OCI-M2 (cell line): ENCODE results near the gene DBN1.

Experiments
- DNase-seq: peaks from one replicate; lab custom pipeline; 2025; ENCODE audit not compliant: unreplicated experiment; lab: John Stamatoyannopoulos, UW

Gene DBN1

DNA sequence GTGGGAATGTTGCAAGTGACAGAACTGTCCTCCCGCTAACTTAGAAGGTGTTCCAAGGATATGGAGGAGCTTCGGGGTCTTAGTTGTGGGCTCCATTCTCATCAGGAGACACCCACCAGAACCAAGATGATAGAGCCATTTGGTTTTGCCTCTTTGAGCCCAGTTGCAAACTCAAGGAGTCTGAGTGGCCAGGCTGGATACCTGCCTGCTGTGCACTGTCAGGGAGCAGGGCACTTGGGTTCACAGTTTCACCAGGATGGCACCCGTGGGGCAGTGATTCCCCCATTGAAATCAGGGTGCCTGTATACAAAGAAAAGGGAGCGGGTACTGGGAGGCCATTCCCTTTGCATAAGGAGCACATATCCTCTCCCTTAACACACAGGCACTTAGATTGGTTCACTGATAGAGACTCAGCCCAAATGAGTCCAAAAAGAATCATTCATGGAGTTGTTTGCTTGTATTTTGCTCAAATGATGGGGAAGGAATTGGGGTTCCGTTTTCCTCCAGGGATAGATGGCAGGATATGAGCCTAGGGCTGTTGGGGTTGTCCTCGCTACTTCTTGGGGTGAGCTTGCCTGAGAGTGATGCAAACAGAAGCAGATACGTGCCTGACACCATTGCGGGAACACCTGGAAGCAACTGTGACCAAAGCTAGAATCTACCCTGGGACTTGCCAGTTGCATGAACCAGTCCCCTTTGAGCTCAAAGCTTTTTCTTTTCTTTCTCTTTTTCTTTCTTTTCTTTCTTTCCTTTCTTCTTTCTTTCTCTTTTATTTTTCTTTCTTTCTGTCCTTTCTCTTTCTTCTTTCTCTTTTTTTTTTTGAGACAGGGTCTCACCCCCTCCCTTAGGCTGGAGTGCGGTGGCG, 28.1 kb downstream of the DBN1 start:
- DNase-seq, result no peak

DNA sequence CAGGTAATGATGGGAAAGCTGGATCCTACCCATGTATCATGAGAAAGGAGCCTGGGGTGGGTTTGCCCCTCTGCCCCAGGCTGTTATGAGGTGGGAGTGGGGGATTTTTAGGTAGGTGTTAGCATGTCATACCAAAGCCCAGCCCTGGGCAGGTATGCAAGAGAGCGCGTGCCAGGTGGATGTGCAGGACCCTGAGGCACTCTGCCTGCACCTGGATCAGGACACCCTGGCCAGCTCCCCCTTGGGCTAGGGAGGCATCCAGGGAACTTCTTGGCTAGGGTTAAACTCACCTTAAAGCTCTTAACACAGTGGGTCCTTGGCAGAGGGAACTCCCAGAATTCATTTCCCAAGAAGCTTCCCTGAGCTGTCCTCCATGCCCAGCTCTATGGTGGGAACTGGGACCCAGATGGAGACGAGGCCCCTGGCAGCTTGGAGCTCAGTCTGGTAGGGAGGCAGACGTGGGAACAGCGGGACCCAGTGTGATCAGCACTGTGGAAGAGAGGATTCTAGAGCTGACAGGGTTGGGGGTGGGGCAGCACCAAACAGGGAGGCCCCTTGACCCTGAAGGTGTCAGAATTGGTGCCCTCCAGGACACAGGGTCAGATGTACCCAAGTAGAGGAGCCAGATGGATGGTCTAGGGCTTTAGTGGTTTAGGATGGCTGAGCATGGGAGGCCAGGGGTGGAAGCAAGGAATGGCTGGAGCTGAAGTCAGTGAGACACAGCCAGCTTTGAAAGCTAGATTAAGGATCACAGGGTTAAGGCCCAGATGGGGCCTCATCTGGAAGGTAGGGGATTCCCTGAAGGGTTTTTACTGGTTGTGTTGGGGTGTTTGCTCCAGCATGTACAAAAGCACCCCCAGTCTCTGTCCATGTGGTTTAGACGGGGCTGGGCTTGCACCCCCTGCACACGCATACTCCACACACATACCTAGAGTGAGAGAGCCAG, 29.1 kb downstream of the DBN1 start:
- no peak for DNase-seq

DNA sequence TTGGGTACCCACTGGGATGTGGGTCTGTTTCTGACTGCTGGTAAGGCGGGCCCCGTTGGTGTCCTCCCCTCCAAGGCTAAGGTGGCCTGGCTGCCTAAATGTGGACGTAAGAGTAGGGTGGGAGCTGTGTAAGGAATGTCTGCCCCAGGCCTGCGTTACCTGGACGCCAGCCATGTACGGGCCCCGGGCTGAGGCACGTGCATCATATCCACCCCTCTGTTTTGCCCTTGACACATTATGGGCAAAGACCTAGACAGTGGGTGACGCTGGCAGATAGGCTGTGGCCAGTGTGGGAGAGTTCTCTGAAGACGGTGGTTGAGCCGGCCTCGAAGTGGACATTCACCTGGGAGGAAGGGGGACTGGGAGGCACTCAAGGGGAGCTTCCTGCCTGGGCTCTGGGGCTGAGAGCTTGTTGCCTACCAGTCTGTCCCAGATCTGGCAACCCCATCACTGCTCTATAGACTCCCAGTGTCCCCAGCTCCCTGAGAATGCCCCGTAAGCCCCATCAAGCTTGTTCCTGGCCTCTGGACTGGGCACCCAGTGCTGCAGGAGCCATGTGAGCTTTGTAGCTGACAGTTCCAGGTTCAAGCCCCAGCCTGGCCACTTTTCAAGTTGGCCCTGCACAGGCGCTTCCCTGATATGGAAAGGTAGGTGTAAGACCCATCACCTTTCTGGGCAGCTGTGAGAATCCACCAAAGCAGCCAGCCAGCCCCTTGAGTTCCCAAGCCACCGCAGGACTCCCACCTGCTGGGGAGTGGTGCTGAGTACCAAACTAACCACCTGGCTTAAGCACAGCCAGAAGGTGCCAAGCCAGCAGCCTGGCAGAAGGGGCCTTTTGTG, 30.1 kb downstream of the DBN1 start:
- DNase-seq, result no peak

DNA sequence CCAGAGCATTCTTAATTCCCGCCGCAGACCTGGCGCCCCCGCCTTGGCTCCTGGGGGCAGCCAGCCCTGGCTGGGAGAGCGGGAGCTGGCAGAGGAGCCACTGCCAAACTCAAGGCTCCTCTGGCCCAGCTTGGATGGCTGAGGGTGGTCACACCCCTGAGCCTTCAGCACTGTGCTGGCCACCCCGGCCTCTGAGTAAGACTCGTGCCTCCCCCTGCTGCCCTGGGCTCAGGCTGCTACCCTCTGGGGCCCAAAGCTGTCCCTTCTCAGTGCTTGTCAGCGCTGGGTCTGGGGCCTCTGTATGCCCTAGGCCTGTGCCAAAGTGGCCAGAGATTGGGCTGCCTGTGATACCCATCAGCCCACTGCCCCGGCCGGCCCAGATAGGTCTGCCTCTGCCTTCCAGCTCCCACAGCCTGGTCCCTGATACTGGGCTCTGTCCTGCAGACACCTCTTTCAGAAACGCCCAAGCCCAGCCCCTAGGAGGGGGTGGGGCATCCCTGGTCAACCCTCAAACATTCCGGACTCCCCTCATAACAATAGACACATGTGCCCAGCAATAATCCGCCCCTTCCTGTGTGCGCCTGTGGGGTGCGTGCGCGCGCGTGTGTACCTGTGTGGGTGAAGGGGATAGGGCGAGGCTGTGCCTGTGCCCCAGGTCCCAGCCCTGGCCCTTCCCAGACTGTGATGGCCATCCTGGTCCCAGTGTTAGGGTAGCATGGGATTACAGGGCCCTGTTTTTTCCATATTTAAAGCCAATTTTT, 31.2 kb downstream of the DBN1 start:
- DNase-seq, result no peak

- DNase-seq, result no peak
Measured at GRCh38 chr5:177440990-177441780, 32.2 kb downstream of the DBN1 start.

DNA sequence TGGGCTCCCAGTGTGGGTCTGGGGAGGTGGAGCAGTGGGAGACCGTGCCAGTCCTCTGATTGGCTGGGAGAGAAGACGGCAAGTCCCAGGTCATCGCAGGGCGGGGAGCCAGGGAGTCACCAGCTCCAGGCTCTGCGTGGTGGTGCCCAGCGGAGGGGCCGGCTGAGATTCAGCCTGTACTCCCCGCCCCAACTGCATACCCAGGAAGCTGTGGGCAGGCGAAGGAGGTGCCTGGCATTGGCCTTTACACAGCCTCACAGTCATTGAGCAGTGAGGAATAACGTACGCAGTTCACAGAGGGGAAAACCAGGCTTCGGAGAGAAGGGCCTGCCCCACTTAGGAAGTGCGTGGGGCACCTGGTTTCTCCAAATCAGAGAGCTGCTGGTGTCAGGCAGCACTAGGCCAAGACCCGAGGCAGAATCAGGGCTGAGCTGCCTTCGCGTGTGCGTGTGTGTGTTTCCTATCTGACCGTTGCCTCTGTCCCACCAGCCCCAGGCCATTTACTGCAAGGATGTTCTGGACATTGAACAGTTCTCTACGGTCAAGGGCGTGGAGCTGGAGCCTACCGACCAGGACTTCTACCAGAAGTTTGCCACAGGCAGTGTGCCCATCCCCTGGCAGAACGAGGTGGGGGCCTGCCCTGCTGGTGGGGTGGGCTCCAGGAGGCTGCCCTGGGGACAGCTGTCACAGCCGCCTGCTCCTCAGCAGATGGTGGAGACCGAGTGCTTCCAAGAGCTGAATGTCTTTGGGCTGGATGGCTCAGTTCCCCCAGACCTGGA, 33.0 kb downstream of the DBN1 start:
- DNase-seq, result no peak

GRCh38 chr5:177439518-177440053, 33.8 kb downstream of the DBN1 start:
- no peak for DNase-seq

- no peak for DNase-seq
Measured at GRCh38 chr5:177438468-177438867, 35.0 kb downstream of the DBN1 start.

DNA sequence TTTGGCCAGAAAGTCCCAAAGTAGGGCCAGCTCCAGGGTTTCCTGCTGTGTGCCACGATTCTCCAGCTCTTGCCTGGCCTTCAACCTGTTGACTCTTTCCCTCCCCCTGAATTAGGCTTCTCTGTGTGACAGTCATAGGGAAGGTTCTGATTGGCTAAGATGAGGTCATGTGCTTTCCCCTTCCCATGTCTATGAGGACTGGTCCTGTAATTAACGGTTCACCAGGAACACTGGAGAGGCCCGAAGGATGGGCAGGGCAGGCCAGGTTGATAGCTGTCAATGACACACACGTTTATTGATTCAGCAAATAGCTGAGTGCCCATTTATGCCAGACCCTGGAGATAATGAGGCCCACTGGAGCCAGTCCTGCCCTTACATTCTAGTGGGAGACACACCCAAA, 35.8 kb downstream of the DBN1 start:
- no peak for DNase-seq

- DNase-seq, result no peak
Measured at GRCh38 chr5:177435847-177436536, 37.4 kb downstream of the DBN1 start.

DNA sequence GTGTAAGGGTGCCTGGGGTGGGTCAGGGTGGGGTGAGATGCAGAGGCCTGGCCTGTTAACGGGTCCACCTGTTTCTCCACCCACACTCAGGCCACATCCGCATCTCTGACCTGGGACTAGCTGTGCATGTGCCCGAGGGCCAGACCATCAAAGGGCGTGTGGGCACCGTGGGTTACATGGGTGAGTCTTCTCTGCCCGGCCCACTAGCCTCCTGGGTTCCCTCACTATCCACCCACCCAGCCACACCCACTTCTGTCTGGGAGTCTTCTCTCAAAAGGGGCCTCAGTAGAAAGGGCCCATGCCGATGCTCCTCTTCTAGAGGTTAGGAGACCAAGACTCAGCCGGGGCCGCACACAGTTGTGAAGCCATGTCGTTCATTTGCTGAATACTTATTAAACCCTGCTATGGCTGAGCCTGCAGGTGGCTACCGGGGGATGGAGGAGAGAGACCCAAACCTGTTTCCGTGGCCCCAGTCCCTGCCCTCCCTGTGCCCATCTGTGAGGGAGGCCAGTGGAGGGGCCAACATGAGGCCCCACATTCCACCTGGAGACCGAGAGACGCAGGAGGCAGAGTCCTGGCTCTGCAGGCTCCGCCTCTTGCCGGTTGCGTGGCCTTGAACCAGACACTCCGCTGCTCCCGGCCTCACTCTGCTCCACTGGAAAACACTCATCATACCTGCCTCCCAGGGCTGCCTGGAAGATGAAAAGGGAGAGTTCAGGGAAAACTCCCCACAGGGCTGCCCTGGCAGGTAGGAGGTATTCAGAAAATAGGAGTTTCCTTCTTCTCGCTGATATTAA, 38.3 kb downstream of the DBN1 start:
- DNase-seq, result no peak

DNA sequence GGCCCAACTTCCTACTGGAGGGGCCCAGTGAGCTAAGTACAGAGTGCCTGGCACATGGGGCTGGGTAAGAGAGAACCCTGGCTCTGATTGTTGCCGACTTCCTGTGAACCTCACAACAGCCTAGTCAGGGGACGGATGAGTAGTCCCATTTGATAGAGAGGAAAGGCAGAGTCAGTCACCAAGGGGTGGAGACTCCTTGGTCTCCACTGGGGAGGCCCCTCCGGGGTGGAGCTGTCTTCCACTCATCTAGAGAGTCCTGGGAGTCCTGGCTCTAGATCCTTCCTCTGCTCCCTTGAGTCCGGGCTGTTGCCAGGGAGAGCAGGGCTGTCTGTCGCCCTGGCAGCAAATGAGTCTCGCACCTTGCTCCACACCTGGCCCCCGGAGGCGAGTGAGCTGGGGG, 39.0 kb downstream of the DBN1 start:
- DNase-seq, result no peak

GRCh38 chr5:177433658-177434217, 39.7 kb downstream of the DBN1 start:
- DNase-seq, result no peak

- DNase-seq, result no peak
Measured at GRCh38 chr5:177432839-177433657, 40.4 kb downstream of the DBN1 start.

DNA sequence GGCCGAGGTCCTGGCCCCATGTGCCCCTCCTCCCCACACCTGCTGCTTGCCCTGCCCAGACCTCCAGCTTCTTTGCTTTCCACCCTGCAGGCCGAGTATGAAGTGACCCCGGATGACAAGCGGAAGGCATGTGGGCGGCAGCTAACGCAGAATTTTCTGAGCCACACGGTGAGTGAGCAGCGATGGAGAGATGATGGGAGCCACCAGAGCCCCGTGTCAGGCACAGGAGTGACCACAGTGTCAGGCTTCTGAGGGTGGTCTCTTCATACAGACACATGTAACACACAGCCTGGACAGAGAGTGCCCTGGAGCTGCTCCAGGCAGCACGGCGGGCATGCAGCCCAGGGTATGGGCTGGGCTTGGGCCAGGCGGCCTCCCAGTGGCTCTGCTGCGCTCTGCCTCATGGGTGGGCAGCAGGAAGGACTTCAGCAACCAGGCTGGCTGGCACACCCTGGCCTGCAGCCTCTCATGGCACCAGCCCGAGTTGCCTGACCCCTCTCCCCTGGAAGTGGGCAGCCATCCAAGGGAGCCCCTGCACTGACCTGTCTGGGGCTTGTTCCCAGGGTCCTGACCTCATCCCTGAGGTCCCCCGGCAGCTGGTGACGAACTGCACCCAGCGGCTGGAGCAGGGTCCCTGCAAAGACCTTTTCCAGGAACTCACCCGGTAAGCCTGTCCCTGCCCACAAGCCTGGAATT, 41.1 kb downstream of the DBN1 start:
- no peak for DNase-seq
